Spinal cord (tissue), 10 donors: Measurements from ENCODE around the gene PHF2. TPM values are rescaled to one million over a fixed set of nuclear protein-coding genes. Genes with fewer than 3 reads are reported as not detected.
A peak's percentile ranks its signal among the peaks of the same experiment; 100 is the strongest.

Experiments used
- DNase-seq, 6 donors: peaks; one replicate each; pipeline versions ENCODE4 v3.0.0 to v3.0.0-alpha.2; 2013 to 2015; ENCODE audit warnings: low spot score in 6 of 6, low read depth in 4 of 6
- H3K27ac ChIP-seq: one replicate; pipeline ENCODE4 v1.5.1; 2013; ENCODE audit warnings: low read depth, low read length, control low read depth
- H3K27me3 ChIP-seq: one replicate; pipeline ENCODE4 v1.6.1; 2013; ENCODE audit warnings: low read length; ENCODE audit not compliant: control insufficient read depth, insufficient read depth
- H3K36me3 ChIP-seq: one replicate; pipeline ENCODE4 v1.6.1; 2013; ENCODE audit warnings: low read length; ENCODE audit not compliant: control insufficient read depth, insufficient read depth
- H3K4me1 ChIP-seq: one replicate; pipeline ENCODE4 v1.6.1; 2013; ENCODE audit warnings: low read length; ENCODE audit not compliant: control insufficient read depth, insufficient read depth
- H3K4me3 ChIP-seq: one replicate; pipeline ENCODE4 v1.5.1; 2013; ENCODE audit warnings: low read depth, low read length, control low read depth
- H3K9me3 ChIP-seq: one replicate; pipeline ENCODE4 v1.6.1; 2013; ENCODE audit warnings: low read length; ENCODE audit not compliant: control insufficient read depth, insufficient read depth
- WGBS: methylation state at CpG from one replicate; pipeline ENCODE4 v1.1.5; 2013; ENCODE audit warnings: missing lambda C conversion rate; ENCODE audit not compliant: insufficient coverage; 5-methylcytosine and 5-hydroxymethylcytosine counted together
- polyA plus RNA-seq, 2 donors: library from polyadenylated mRNA; unstranded; fragments of 120-200 nt; gene quantifications; one replicate each; pipeline ENCODE4 v1.2.1, GENCODE V29; 2013; ENCODE audit not compliant: insufficient read length in 2 of 2
- total RNA-seq, 2 donors: library from RNA; depleted of rRNA in 1 of 2; stranded (reverse); fragments of 120-200 nt in 1 of 2; fragments of >200 nt in 1 of 2; gene quantifications; one replicate each; pipeline versions ENCODE4 v1.2.3 to v1.2.4, GENCODE V29; 2013 to 2014
- donor health status: healthy.

PHF2 gene
- total and polyA plus RNA-seq, 4 donors = 23.3 to 61.1 (median 43.4) TPM

DNA sequence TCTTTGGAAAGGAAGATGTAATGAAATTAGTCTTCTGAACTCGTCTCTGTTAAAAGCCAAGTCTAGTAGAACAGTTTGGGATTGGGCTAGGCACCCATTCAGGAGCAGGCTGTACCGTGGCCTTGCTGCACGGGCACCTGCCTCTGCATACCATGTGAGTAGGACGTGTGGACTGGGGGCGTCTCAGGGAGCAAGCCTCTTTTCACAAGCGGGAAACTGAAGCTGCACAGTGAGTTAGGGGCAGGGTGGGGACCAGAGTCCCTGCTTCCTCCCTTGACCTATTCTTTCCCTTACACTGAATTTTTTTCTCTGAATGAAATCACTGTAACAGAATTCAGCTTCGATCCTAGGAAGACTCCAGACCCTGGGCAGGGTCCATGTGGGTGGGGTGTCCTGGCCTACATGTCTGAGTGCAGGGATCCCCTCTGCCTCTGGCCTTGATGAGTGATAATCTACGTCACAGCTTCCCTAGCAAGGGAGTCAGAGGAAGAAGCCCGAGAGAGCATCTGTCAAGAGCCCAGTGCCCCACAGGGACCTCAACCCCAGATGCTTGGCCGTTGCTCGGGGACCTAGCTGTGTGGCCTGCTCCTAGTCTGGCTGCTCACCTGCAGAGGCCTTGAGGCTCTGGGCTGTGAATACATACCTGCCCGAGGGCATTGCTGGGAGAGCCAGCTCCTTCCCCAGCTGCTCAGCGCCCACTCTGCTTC lies 15.1 kb downstream of the PHF2 start:
- Histone ChIP-seq H3K36me3 (peaks cover 8% of the 10 kb centered on the region), H3K27ac (no peak overlapping the region), H3K4me3 (no peak overlapping the region), H3K9me3 (no peaks in the 10 kb centered on the region), H3K4me1 (peaks cover 68% of the 10 kb centered on the region), H3K27me3 (no peaks in the 10 kb centered on the region)
- no peak for DNase-seq
- 71% methylated on average over 8 of the region's 13 CpGs for WGBS

DNA sequence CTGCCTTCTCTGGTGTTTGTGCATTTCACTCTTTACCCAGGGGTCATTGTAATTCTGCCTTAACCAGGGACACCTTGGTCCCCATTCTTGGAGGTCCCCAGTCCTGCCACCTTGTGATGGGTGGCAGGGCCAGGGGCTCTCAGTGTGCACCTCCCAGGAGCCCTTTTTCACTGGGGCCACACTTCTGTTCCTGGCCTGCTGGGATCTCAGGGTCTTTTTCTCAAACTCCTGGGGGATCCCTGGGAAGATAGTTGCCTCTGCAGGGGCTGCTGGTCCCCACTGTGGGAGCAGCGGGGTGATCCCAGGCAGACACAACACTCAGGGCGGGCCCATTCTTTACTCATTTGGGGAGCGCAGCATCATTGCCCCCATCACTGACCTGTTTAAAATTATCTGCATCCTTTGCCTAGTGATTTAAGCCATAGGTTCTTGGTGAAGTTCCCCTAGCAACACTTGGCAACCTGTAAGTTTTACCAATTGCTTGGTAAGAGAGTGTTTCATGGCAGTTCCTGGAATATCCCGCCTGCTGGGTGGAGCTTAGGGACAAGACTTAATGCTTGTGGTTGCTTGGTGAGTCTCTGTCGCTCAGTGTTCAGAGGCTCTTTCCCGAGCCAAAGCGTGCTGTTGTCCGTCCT lies 15.7 kb downstream of the PHF2 start:
- 52% methylated on average over 6 of the region's 8 CpGs for WGBS

DNA sequence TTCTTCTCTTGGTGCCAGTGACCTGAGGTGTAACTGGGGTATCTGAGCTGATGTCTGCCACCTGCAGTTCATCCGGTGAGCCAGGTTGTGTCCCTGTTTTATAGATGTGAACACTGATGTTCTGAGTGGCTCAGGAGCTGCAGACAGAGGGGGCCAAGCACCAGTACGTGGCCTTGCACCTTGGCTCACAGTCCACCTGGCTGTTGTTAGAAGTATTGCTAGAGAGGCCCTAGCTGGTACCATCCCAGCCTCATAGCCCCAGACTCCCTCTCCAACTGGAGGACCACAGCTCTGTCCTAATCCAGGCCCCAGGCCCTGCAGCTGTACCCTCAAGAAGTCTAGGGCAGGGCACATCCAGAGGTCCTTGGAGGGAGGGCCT lies 16.2 kb downstream of the PHF2 start:
- 67% methylated on average over 2 of the region's 2 CpGs for WGBS
- Histone ChIP-seq H3K27ac (no peak overlapping the region), H3K4me3 (no peak overlapping the region), H3K27me3 (no peaks in the 10 kb centered on the region), H3K9me3 (no peaks in the 10 kb centered on the region), H3K4me1 (peaks cover 56% of the 10 kb centered on the region), H3K36me3 (peaks cover 8% of the 10 kb centered on the region)
- no peak for DNase-seq

More for the DNA sequence above, 15.7 kb downstream of the PHF2 start:
- peaks cover 8% of the 10 kb centered on the region for H3K36me3 ChIP-seq
- no peak overlapping the region for H3K4me3 ChIP-seq
- peak in 1 of 6 donors; percentile 19 for DNase-seq
- no peaks in the 10 kb centered on the region for H3K9me3 ChIP-seq
- no peak overlapping the region for H3K27ac ChIP-seq
- H3K4me1 ChIP-seq = peaks cover 61% of the 10 kb centered on the region
- no peaks in the 10 kb centered on the region for H3K27me3 ChIP-seq

DNA sequence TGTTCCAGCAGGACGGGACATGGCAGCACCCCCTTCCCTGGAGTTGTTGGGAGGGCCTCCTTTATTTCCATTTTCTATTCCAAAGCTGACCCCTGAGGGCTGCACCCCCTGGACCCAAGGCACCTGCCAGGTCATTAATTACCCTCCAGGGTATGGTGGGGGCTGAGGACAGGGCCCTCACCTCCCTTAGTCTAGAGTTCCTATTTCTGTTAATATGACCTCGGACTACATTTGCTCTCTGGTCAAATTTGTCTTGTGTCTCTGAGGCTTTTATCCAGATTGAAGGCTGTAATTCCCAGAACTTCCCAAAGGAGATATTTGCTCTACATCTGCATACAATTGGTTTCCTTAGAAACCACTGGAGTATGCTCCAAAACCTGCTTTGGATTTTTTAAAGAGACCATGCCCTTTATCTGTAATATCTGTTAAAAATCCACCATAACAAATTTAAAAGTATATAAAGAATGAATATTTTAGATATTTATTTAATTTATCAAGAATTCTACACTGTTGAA lies 16.8 kb downstream of the PHF2 start:
- H3K36me3 ChIP-seq = peaks cover 5% of the 10 kb centered on the region
- peak in 1 of 6 donors; percentile 81 for DNase-seq
- H3K4me1 ChIP-seq = peaks cover 56% of the 10 kb centered on the region
- 40% methylated on average over 1 of the region's 2 CpGs for WGBS
- H3K27ac ChIP-seq = no peak overlapping the region
- no peaks in the 10 kb centered on the region for H3K27me3 ChIP-seq
- H3K9me3 ChIP-seq = no peaks in the 10 kb centered on the region
- no peak overlapping the region for H3K4me3 ChIP-seq

DNA sequence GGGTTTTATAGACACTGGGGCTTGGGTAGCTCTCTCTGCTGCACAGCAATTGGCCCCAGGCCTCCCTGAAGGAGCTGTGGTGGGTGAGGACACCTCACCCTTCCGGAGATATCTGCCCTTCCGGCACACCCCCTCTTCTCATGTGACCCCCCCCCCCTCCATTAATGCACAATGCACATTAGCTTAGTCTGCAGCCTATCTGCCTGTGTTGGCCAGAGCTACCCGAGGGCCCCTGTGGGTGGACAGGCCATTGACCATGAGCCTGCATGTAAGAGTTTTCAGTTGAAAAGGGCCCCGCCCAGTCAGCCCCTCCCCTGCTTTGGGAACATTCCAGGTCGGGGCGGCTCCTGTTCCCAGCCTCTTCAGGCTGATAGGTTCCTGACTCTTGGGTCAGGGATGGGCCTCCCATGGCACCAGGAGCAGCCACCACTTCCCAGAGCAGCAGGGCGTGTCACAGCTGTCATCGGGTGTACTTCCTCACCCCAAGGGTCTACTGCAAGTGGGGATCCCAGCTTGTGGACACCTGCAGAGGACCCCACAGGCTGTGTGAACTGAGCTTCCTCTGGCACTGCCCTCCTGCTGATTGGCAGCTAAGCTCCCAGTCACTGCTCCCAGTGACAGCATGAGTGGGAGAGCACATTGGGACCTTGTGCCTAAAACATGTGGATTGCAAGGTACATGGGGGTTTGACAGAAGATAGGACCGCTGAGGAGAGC lies 17.8 kb downstream of the PHF2 start:
- H3K27ac ChIP-seq = no peak overlapping the region
- H3K4me1 ChIP-seq = peaks cover 60% of the 10 kb centered on the region

DNA sequence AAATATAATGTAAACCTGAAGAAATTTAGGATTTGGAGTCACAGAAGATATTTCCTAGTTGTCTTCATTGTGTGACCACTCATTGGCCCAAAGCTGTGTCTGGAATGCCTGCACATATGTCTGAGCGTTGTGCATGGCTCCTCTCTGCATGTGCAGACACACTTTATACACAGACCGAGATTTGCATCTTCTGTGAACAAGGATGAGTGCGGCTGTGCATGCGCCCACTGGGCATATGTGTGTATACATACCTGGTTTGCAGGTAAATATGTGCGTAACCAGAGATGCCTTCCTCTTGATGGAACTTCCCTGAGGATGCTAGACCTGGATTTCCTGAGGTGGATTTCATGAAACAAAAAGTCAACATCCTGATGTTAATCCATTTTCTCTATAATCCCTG lies 19.1 kb downstream of the PHF2 start:
- Histone ChIP-seq H3K36me3 (peaks cover 9% of the 10 kb centered on the region), H3K4me3 (no peak overlapping the region), H3K4me1 (peaks cover 56% of the 10 kb centered on the region), H3K27ac (no peak overlapping the region), H3K9me3 (no peaks in the 10 kb centered on the region), H3K27me3 (no peaks in the 10 kb centered on the region)
- DNase-seq = no peak
- WGBS = 95% methylated on average over 3 of the region's 5 CpGs

More for the DNA sequence above, 17.8 kb downstream of the PHF2 start:
- no peak overlapping the region for H3K4me3 ChIP-seq
- DNase-seq = no peak
- no peaks in the 10 kb centered on the region for H3K27me3 ChIP-seq
- no peaks in the 10 kb centered on the region for H3K9me3 ChIP-seq
- H3K36me3 ChIP-seq = peaks cover 5% of the 10 kb centered on the region
- 67% methylated on average over 8 of the region's 9 CpGs for WGBS

DNA sequence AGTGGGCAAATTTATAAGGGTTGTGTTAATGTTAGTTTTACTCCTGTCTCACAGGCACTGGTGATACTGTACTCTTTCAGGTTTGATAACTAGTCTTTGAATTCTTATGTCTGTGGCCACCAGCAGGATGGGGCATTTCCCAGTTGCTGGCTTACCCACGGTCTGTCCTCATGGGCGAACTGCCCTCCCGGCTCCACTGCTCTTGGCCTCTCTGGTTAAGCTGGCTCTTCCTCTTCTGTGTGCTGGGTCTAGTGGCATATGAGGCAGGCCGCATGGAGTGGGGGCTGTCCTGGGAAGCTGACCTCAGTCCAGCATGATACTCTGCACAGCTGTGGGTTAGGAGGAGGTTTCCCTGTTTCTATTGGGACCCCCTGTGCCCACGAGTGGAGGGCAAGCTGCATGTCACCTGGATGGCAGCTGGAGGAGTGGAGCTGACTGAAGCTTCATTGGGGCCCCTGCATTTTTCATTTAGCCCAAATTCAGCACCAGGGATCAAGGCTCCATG lies 19.5 kb downstream of the PHF2 start:
- Histone ChIP-seq H3K4me1 (peaks cover 55% of the 10 kb centered on the region), H3K27me3 (no peaks in the 10 kb centered on the region), H3K4me3 (no peak overlapping the region), H3K27ac (no peak overlapping the region), H3K9me3 (no peaks in the 10 kb centered on the region), H3K36me3 (peaks cover 5% of the 10 kb centered on the region)
- DNase-seq = no peak
- 80% methylated on average over 5 of the region's 5 CpGs for WGBS

DNA sequence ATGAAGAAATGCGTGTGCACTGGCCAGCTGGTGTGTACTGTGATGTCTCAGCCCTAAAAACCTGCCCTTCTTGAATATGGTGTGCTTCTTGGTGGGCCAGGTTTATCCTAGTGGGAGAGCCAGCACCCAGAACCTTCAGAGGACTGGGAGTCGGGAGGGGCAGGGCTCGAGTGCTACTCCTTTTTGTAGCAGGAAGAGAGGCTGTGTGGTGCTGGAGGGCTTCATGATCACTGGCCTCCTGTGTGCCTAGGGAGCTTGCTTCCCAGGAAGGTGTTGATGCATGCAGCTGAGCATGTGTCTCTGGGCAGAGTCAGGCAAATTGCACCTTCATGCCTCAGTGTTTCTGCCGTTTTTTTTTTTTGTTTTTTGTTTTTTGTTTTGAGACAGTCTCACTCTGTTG lies 20.0 kb downstream of the PHF2 start:
- H3K27me3 ChIP-seq = no peaks in the 10 kb centered on the region
- 79% methylated on average over 4 of the region's 4 CpGs for WGBS
- H3K9me3 ChIP-seq = no peaks in the 10 kb centered on the region
- peaks cover 54% of the 10 kb centered on the region for H3K4me1 ChIP-seq
- H3K4me3 ChIP-seq = no peak overlapping the region
- no peak for DNase-seq
- peaks cover 5% of the 10 kb centered on the region for H3K36me3 ChIP-seq
- H3K27ac ChIP-seq = no peak overlapping the region

DNA sequence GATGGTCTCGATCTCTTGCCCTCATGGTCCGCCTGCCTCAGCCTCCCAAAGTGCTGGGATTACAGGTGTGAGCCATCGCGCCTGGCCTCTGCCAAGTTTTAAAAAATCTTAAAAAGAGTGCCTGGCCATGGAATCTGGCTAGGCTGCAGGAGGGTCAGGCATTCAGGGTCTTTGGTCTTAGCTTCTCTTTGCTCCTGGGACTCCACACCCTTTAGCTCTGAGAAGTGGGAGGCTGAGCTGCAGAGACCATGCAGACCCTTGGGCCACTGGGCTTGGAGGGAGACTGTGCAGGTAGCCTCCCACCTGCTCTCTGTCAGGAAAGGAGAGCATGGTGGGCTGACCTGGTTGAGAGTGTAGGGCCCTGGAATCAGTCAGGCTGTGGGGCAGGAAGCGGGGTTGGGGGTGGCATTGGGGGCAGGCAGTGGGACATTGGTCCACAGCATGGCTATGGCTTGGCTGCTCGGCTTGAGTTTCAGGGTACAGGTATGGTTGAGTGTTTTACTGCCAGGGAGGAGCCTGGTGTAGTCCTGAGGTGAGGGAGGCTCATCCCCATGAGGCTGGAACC lies 20.8 kb downstream of the PHF2 start:
- DNase-seq = no peak

More for the DNA sequence above, 20.8 kb downstream of the PHF2 start:
- Histone ChIP-seq H3K9me3 (no peaks in the 10 kb centered on the region), H3K27ac (no peak overlapping the region), H3K36me3 (peaks cover 5% of the 10 kb centered on the region), H3K4me1 (peaks cover 48% of the 10 kb centered on the region), H3K4me3 (no peak overlapping the region), H3K27me3 (no peaks in the 10 kb centered on the region)
- 94% methylated on average over 6 of the region's 6 CpGs for WGBS
